AG10803 (cell line): ENCODE results near the gene CARMIL3.

Experiments
- DNase-seq: peaks from one replicate; pipeline ENCODE4 v3.0.0; 2010; ENCODE audit warnings: low read depth
- H3K4me3 ChIP-seq: 2 replicates; pipeline ENCODE4 v1.5.1; 2011; ENCODE audit warnings: mild to moderate bottlenecking, low read length, control low read depth
- CTCF ChIP-seq: conservative IDR thresholded peaks from 2 replicates; pipeline ENCODE4 v1.5.1; 2011; ENCODE audit warnings: mild to moderate bottlenecking, low read length, control low read depth, inconsistent platforms

Gene CARMIL3

GRCh38 chr14:24114532-24115421, 63.0 kb downstream of the CARMIL3 start, which contains the start of the genes DCAF11 and NRL:
Gene DCAF11, plus strand, starts transcription at chr14:24114777. Its CDS starts 818 bp downstream, at chr14:24115595.
Gene NRL, minus strand, starts transcription at chr14:24114949. Its CDS starts 32,101 bp downstream, at chr14:24082848.
- H3K4me3 ChIP-seq, result peak within 1 kb of the TSS; percentile 90
- no peak for TF ChIP-seq CTCF
- DNase-seq, result peak; percentile 100

GRCh38 chr14:24115422-24116127, 63.8 kb downstream of the CARMIL3 start:
- TF ChIP-seq CTCF, result no peak
- no peak for DNase-seq
- H3K4me3 ChIP-seq, result peak overlapping the region; percentile 90

GRCh38 chr14:24116128-24116814, 64.5 kb downstream of the CARMIL3 start:
- no peak overlapping the region for H3K4me3 ChIP-seq
- no peak for TF ChIP-seq CTCF
- DNase-seq, result no peak

GRCh38 chr14:24117179-24117578, 65.4 kb downstream of the CARMIL3 start:
- no peak for TF ChIP-seq CTCF
- DNase-seq, result no peak
- H3K4me3 ChIP-seq, result no peak overlapping the region
